Pulmonary artery endothelial cell (primary cell): ENCODE measurements around the gene TMEM52B. TPM values are rescaled to one million over a fixed set of nuclear protein-coding genes. Genes with fewer than 3 reads are reported as not detected.

ENCODE experiments used
- total RNA-seq: library from RNA; depleted of rRNA; stranded (reverse); fragments of >200 nt; gene quantifications from 2 replicates; pipeline ENCODE4 v1.2.3, GENCODE V29; 2014

The TMEM52B gene
- total RNA-seq, 1 donor from 2014 or later, result not detected

Other genes with a start within 250 kb of the TMEM52B start
- not detected in 2 replicates for gene CLEC2A, start 246.7 kb upstream of the TMEM52B start, total RNA-seq
- not detected in 2 replicates for gene CLEC12A, start 207.6 kb upstream of the TMEM52B start, total RNA-seq
- 0.18 TPM in 1 of 2 replicates, not detected in the other for gene CLEC1B, start 179.9 kb upstream of the TMEM52B start, total RNA-seq
- gene CLEC12B, start 168.4 kb upstream of the TMEM52B start, total RNA-seq, result 0.35 and 0.46 TPM in 2 replicates
- not detected in 2 replicates for gene CLEC9A, start 148.3 kb upstream of the TMEM52B start, total RNA-seq
- gene CLEC1A, start 80.0 kb upstream of the TMEM52B start, total RNA-seq, result 3.6 and 16.0 TPM in 2 replicates
- 0.07 TPM in 2 replicates for gene CLEC7A, start 48.8 kb upstream of the TMEM52B start, total RNA-seq
- not detected in 2 replicates for gene OLR1, start 6.9 kb upstream of the TMEM52B start, total RNA-seq
- gene GABARAPL1, start 33.8 kb downstream of the TMEM52B start, total RNA-seq, result 48.4 and 73.1 TPM in 2 replicates
- gene KLRD1, start 128.8 kb downstream of the TMEM52B start, total RNA-seq, result 0.20 and 0.32 TPM in 2 replicates
- not detected in 2 replicates for gene KLRK1, start 211.0 kb downstream of the TMEM52B start, total RNA-seq
- gene KLRC4, start 230.7 kb downstream of the TMEM52B start, total RNA-seq, result not detected in 2 replicates
- not detected in 2 replicates for gene KLRC3, start 241.6 kb downstream of the TMEM52B start, total RNA-seq